Measurements from ENCODE around the gene NR1H3. TPM values are rescaled to one million over a fixed set of nuclear protein-coding genes. Genes with fewer than 3 reads are reported as not detected.

NR1H3 gene
- polyA plus RNA-seq, 6 donors from 2014 or later = 3.2 to 12.5 (median 5.2) TPM

GRCh38 chr11:47248664-47249377, 9.0 kb upstream of the NR1H3 start, which contains the start of gene ACP2:
Gene ACP2, minus strand, starts transcription at chr11:47248814. Its CDS starts 25 bp downstream, at chr11:47248789.
- H3K36me3 Mint-ChIP-seq = peaks cover 0 to 11% of the 10 kb centered on the region in 2 donors
- no peaks in the 10 kb centered on the region for H3K27me3 Mint-ChIP-seq
- H3K4me3 Mint-ChIP-seq = peak within 1 kb of the TSS; percentile 89 to 100 (median 97)
- H3K9me3 Mint-ChIP-seq = no peaks in the 10 kb centered on the region
- peaks cover 10 to 33% (median 14%) of the 10 kb centered on the region in 3 donors for H3K4me1 Mint-ChIP-seq
- H3K27ac Mint-ChIP-seq = peak within 1 kb of the TSS; percentile 71 to 99 (median 94)
- ATAC-seq (ENCODE audit: low read depth in 2 of 2) (peak; percentile 94 to 96), DNase-seq (peak; percentile 85)

- DNase-seq = no peak
- no peaks in the 10 kb centered on the region for H3K9me3 Mint-ChIP-seq
- ATAC-seq (ENCODE audit: low read depth in 2 of 2) = no peak
- H3K27me3 Mint-ChIP-seq = no peaks in the 10 kb centered on the region
- peak overlapping the region; percentile 89 to 100 (median 97) for H3K4me3 Mint-ChIP-seq
- peaks cover 10 to 33% (median 14%) of the 10 kb centered on the region in 3 donors for H3K4me1 Mint-ChIP-seq
- peak overlapping the region in 2 of 6 donors; percentile 94 to 95 for H3K27ac Mint-ChIP-seq
- H3K36me3 Mint-ChIP-seq = peaks cover 0 to 7% of the 10 kb centered on the region in 2 donors
These were observed 8.4 kb upstream of the NR1H3 start for GRCh38 chr11:47249378-47249715.

- Mint-ChIP-seq H3K36me3 (no peaks in the 10 kb centered on the region), H3K9me3 (no peaks in the 10 kb centered on the region), H3K27me3 (no peaks in the 10 kb centered on the region), H3K4me1 (peaks cover 14 to 36% (median 15%) of the 10 kb centered on the region in 3 donors), H3K4me3 (peak overlapping the region in 1 of 8 donors; percentile 76), H3K27ac (no peak overlapping the region)
- DNase-seq (no peak), ATAC-seq (ENCODE audit: low read depth in 2 of 2) (no peak)
These were observed 6.0 kb upstream of the NR1H3 start for GRCh38 chr11:47251751-47252150.

- Mint-ChIP-seq H3K9me3 (no peaks in the 10 kb centered on the region), H3K36me3 (no peaks in the 10 kb centered on the region), H3K4me3 (peak overlapping the region in 1 of 8 donors; percentile 27), H3K4me1 (peaks cover 12 to 18% (median 17%) of the 10 kb centered on the region in 3 donors), H3K27ac (no peak overlapping the region), H3K27me3 (no peaks in the 10 kb centered on the region)
- ATAC-seq (ENCODE audit: low read depth in 2 of 2) = no peak
- no peak for DNase-seq
These were observed 4.1 kb upstream of the NR1H3 start for GRCh38 chr11:47253660-47254059.

GRCh38 chr11:47254386-47254785, 3.4 kb upstream of the NR1H3 start:
- peaks cover 11 to 14% (median 13%) of the 10 kb centered on the region in 3 donors for H3K4me1 Mint-ChIP-seq
- H3K27ac Mint-ChIP-seq = peak overlapping the region in 3 of 6 donors; percentile 11 to 81 (median 62)
- no peaks in the 10 kb centered on the region for H3K9me3 Mint-ChIP-seq
- DNase-seq (no peak), ATAC-seq (ENCODE audit: low read depth in 2 of 2) (no peak)
- H3K4me3 Mint-ChIP-seq = no peak overlapping the region
- H3K27me3 Mint-ChIP-seq = no peaks in the 10 kb centered on the region
- H3K36me3 Mint-ChIP-seq = no peaks in the 10 kb centered on the region

GRCh38 chr11:47256374-47256773, 1.4 kb upstream of the NR1H3 start:
- H3K36me3 Mint-ChIP-seq = no peaks in the 10 kb centered on the region
- no peak for ATAC-seq (ENCODE audit: low read depth in 2 of 2)
- H3K4me1 Mint-ChIP-seq = peaks cover 8 to 19% (median 11%) of the 10 kb centered on the region in 3 donors
- DNase-seq = no peak
- no peak overlapping the region for H3K4me3 Mint-ChIP-seq
- no peaks in the 10 kb centered on the region for H3K9me3 Mint-ChIP-seq
- H3K27me3 Mint-ChIP-seq = no peaks in the 10 kb centered on the region
- no peak overlapping the region for H3K27ac Mint-ChIP-seq

- Mint-ChIP-seq H3K36me3 (no peaks in the 10 kb centered on the region), H3K4me3 (peak overlapping the region in 1 of 8 donors; percentile 47), H3K27ac (peak overlapping the region in 1 of 6 donors; percentile 18), H3K4me1 (peaks cover 8 to 19% (median 11%) of the 10 kb centered on the region in 3 donors), H3K27me3 (no peaks in the 10 kb centered on the region), H3K9me3 (no peaks in the 10 kb centered on the region)
- DNase-seq = no peak
- no peak for ATAC-seq (ENCODE audit: low read depth in 2 of 2)
These were observed 649 bp upstream of the NR1H3 start for GRCh38 chr11:47257177-47257516.

GRCh38 chr11:47258317-47258902, 614 bp downstream of the NR1H3 start:
- H3K4me1 Mint-ChIP-seq = peaks cover 8 to 19% (median 11%) of the 10 kb centered on the region in 3 donors
- ATAC-seq (ENCODE audit: low read depth in 2 of 2) (no peak), DNase-seq (no peak)
- no peaks in the 10 kb centered on the region for H3K36me3 Mint-ChIP-seq
- no peak overlapping the region for H3K4me3 Mint-ChIP-seq
- H3K27ac Mint-ChIP-seq = peak overlapping the region in 3 of 6 donors; percentile 47 to 94 (median 65)
- H3K9me3 Mint-ChIP-seq = no peaks in the 10 kb centered on the region
- H3K27me3 Mint-ChIP-seq = no peaks in the 10 kb centered on the region

- peaks cover 8 to 19% (median 11%) of the 10 kb centered on the region in 3 donors for H3K4me1 Mint-ChIP-seq
- peak; percentile 55 to 67 for ATAC-seq (ENCODE audit: low read depth in 2 of 2)
- no peak overlapping the region for H3K4me3 Mint-ChIP-seq
- H3K27me3 Mint-ChIP-seq = no peaks in the 10 kb centered on the region
- H3K9me3 Mint-ChIP-seq = no peaks in the 10 kb centered on the region
- H3K36me3 Mint-ChIP-seq = no peaks in the 10 kb centered on the region
- DNase-seq = no peak
- peak overlapping the region in 2 of 6 donors; percentile 22 to 89 for H3K27ac Mint-ChIP-seq
These were observed 1.6 kb downstream of the NR1H3 start for GRCh38 chr11:47259232-47259977.

- Mint-ChIP-seq H3K36me3 (no peaks in the 10 kb centered on the region), H3K27me3 (no peaks in the 10 kb centered on the region), H3K27ac (no peak overlapping the region), H3K4me3 (no peak overlapping the region), H3K9me3 (no peaks in the 10 kb centered on the region), H3K4me1 (peaks cover 6 to 13% (median 7%) of the 10 kb centered on the region in 3 donors)
- DNase-seq (no peak), ATAC-seq (ENCODE audit: low read depth in 2 of 2) (no peak)
These were observed 2.6 kb downstream of the NR1H3 start for GRCh38 chr11:47260366-47260765.

- ATAC-seq (ENCODE audit: low read depth in 2 of 2) = no peak
- no peak overlapping the region for H3K27ac Mint-ChIP-seq
These were observed 3.5 kb downstream of the NR1H3 start for GRCh38 chr11:47261291-47261800.

GRCh38 chr11:47264119-47264518, 6.3 kb downstream of the NR1H3 start:
- Mint-ChIP-seq H3K4me3 (peak overlapping the region in 1 of 8 donors; percentile 36), H3K4me1 (peaks cover 11 to 35% (median 20%) of the 10 kb centered on the region in 3 donors), H3K27me3 (no peaks in the 10 kb centered on the region), H3K9me3 (no peaks in the 10 kb centered on the region), H3K36me3 (no peaks in the 10 kb centered on the region), H3K27ac (peak overlapping the region in 1 of 6 donors; percentile 35)
- DNase-seq (no peak), ATAC-seq (ENCODE audit: low read depth in 2 of 2) (no peak)

More at GRCh38 chr11:47261291-47261800, 3.5 kb downstream of the NR1H3 start:
- Mint-ChIP-seq H3K4me1 (peaks cover 6 to 17% (median 13%) of the 10 kb centered on the region in 3 donors), H3K9me3 (no peaks in the 10 kb centered on the region), H3K27me3 (no peaks in the 10 kb centered on the region), H3K36me3 (no peaks in the 10 kb centered on the region), H3K4me3 (no peak overlapping the region)
- no peak for DNase-seq

GRCh38 chr11:47264521-47264920, 6.7 kb downstream of the NR1H3 start:
- Mint-ChIP-seq H3K27ac (peak overlapping the region in 1 of 6 donors; percentile 35), H3K4me1 (peaks cover 11 to 36% (median 18%) of the 10 kb centered on the region in 3 donors), H3K9me3 (no peaks in the 10 kb centered on the region), H3K27me3 (no peaks in the 10 kb centered on the region), H3K36me3 (no peaks in the 10 kb centered on the region), H3K4me3 (peak overlapping the region in 1 of 8 donors; percentile 36)
- DNase-seq (no peak), ATAC-seq (ENCODE audit: low read depth in 2 of 2) (no peak)

Measured in naive B cell (primary cell).